Colonic mucosa (tissue), 4 donors: Measurements from ENCODE around the gene JAKMIP1. TPM values are rescaled to one million over a fixed set of nuclear protein-coding genes. Genes with fewer than 3 reads are reported as not detected.

Experiments
- DNase-seq: peaks from one replicate; pipeline ENCODE4 v3.0.0-alpha.2; 2020
- H3K27ac ChIP-seq: fragments of 200-600 bp; one replicate; pipeline ENCODE4 v1.8.0; 2021
- H3K27me3 ChIP-seq: fragments of 200-600 bp; one replicate; pipeline ENCODE4 v1.8.0; 2021
- H3K36me3 ChIP-seq: fragments of 200-600 bp; one replicate; pipeline ENCODE4 v1.8.0; 2021
- H3K4me1 ChIP-seq: fragments of 200-600 bp; one replicate; pipeline ENCODE4 v1.8.0; 2021; ENCODE audit warnings: mild to moderate bottlenecking
- H3K4me3 ChIP-seq: fragments of 200-600 bp; one replicate; pipeline ENCODE4 v1.8.0; 2021
- H3K9ac ChIP-seq, 2 donors: one replicate each; pipeline ENCODE4 v1.7.0; 2013; ENCODE audit warnings: control low read depth in 2 of 2, low read depth in 2 of 2, low read length in 2 of 2
- H3K9me3 ChIP-seq: fragments of 200-600 bp; one replicate; pipeline ENCODE4 v1.8.0; 2021
- intact Hi-C: fragments of 100-400 bp; cut with DNase I; formaldehyde crosslinking; loops from one replicate; pipeline ENCODE4 v1.14.1; 2022
- total RNA-seq, 2 donors: library from RNA; stranded (reverse); fragmentation: NEBNext Ultra II Directional in 1 of 2; extraction: Animal tissue kit (Norgen Biotek cat#: 25700) in 1 of 2; gene quantifications; one replicate each; pipeline ENCODE4 v1.2.1, GENCODE V29; 2021
- TF ChIP-seq, protein P1 (sequence below): fragments of 200-600 bp; IDR thresholded peaks from one replicate; pipeline ENCODE4 v1.8.0; 2022; ENCODE audit warnings: antibody characterized with exemption, mild to moderate bottlenecking
- donor health status: healthy.
- donor health status: DM: no; HTN: no; CAD: no.
- donor health status: DM: no; HTN: no; CAD: no.

JAKMIP1 gene
- total RNA-seq, 2 donors from 2014 or later = 0.19 to 0.42 TPM

DNA sequence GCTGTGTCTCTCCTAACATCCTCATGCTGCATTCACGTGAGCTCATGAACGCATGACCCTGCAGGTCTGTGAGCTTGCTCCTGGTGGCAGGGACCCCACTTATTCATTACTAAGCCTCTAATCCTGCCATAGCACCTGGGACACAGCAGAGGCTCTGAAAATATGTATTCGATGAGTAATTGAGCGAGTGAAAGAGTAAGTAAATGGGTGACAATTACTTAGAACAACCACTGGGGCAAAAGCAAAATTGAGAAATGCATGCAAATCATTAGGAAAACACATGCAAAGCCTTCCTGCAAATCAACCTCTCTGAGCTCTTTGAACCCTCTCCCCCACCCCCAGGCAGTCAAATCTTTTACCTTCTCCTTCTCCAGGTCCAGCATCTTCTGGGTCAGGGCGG, 158.5 kb downstream of the JAKMIP1 start:
- no peak overlapping the region for H3K4me3 ChIP-seq
- no peaks in the 10 kb centered on the region for H3K9me3 ChIP-seq
- no peak overlapping the region for H3K9ac ChIP-seq
- H3K27ac ChIP-seq = no peak overlapping the region
- H3K27me3 ChIP-seq = no peaks in the 10 kb centered on the region
- DNase-seq = no peak
- TF ChIP-seq, protein P1, sequence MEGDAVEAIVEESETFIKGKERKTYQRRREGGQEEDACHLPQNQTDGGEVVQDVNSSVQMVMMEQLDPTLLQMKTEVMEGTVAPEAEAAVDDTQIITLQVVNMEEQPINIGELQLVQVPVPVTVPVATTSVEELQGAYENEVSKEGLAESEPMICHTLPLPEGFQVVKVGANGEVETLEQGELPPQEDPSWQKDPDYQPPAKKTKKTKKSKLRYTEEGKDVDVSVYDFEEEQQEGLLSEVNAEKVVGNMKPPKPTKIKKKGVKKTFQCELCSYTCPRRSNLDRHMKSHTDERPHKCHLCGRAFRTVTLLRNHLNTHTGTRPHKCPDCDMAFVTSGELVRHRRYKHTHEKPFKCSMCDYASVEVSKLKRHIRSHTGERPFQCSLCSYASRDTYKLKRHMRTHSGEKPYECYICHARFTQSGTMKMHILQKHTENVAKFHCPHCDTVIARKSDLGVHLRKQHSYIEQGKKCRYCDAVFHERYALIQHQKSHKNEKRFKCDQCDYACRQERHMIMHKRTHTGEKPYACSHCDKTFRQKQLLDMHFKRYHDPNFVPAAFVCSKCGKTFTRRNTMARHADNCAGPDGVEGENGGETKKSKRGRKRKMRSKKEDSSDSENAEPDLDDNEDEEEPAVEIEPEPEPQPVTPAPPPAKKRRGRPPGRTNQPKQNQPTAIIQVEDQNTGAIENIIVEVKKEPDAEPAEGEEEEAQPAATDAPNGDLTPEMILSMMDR = no peak
- no peaks in the 10 kb centered on the region for H3K36me3 ChIP-seq
- intact Hi-C loops = no loop called here
- no peaks in the 10 kb centered on the region for H3K4me1 ChIP-seq

DNA sequence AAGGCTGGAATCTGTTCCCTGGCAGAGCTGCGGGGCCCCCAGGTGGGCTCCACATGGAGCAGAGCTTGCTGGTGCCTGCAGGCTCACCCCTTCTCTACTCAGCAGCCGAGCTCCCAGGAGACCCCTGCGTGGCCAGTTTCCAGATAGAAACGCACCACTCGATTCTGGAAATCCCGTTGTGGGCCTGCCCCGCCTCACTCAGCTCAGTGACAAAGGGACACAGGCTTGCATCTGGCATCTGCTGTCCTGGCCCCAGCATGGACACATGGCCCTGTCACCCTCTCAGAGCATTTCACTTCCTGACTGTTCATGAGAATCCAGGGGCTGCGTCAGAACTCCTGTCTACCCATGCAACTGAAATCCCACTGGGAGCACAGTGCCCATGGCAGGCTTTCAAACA, 161.6 kb downstream of the JAKMIP1 start:
- no peaks in the 10 kb centered on the region for H3K9me3 ChIP-seq
- no peaks in the 10 kb centered on the region for H3K27me3 ChIP-seq
- H3K4me1 ChIP-seq = no peaks in the 10 kb centered on the region
- no peak overlapping the region for H3K4me3 ChIP-seq
- no peak for DNase-seq
- intact Hi-C loops = no loop called here
- no peak overlapping the region for H3K9ac ChIP-seq
- TF ChIP-seq, protein P1 = no peak
- H3K27ac ChIP-seq = no peak overlapping the region
- no peaks in the 10 kb centered on the region for H3K36me3 ChIP-seq

DNA sequence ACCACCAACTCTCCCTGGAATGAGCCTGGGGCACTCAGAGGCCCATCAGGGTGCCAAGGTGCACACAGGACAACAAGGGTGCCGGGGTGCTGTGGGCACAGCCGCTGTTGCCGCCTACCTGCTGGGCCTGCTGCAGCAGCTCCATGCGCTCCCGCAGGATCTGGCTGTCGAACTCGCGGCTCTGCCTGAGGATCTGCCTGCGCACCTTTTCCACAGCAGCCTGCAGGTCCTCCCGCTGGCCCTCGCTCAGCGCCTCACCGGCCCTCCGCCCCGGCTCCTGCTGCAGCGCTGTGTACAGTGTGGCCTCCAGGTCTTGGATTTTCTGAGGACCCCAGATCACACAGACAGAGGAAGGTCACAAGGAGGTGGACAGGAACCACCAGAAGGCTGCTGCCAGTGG, 164.6 kb downstream of the JAKMIP1 start:
- no peaks in the 10 kb centered on the region for H3K9me3 ChIP-seq
- intact Hi-C loops = no loop called here
- TF ChIP-seq, protein P1 = no peak
- H3K4me1 ChIP-seq = no peaks in the 10 kb centered on the region
- no peak for DNase-seq
- no peak overlapping the region for H3K4me3 ChIP-seq
- H3K9ac ChIP-seq = no peak overlapping the region
- H3K27me3 ChIP-seq = no peaks in the 10 kb centered on the region
- H3K27ac ChIP-seq = no peak overlapping the region
- no peaks in the 10 kb centered on the region for H3K36me3 ChIP-seq

DNA sequence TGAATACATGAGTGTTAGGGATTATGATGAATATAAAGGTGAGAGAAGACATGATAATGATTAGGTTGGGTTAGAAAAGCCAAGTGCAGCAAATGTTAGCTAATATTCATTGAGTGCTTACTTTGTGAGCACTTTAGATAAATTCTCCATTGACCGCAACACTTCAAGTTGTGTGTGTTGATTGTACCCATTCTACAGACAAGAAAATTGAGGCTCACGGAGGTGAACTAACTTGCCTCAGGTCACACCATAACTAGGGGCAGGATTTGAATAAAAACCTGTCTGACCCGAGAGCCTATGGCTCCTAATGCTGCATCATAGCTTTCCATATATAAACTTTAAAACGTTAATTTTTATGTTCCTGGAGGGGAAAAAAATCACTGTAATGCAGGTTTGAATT, 167.0 kb downstream of the JAKMIP1 start:
- Histone ChIP-seq H3K27me3 (no peaks in the 10 kb centered on the region), H3K9ac (no peak overlapping the region), H3K36me3 (no peaks in the 10 kb centered on the region), H3K4me1 (no peaks in the 10 kb centered on the region), H3K4me3 (no peak overlapping the region), H3K9me3 (no peaks in the 10 kb centered on the region), H3K27ac (no peak overlapping the region)
- DNase-seq = no peak
- intact Hi-C loops = no loop called here
- TF ChIP-seq, protein P1 = no peak

DNA sequence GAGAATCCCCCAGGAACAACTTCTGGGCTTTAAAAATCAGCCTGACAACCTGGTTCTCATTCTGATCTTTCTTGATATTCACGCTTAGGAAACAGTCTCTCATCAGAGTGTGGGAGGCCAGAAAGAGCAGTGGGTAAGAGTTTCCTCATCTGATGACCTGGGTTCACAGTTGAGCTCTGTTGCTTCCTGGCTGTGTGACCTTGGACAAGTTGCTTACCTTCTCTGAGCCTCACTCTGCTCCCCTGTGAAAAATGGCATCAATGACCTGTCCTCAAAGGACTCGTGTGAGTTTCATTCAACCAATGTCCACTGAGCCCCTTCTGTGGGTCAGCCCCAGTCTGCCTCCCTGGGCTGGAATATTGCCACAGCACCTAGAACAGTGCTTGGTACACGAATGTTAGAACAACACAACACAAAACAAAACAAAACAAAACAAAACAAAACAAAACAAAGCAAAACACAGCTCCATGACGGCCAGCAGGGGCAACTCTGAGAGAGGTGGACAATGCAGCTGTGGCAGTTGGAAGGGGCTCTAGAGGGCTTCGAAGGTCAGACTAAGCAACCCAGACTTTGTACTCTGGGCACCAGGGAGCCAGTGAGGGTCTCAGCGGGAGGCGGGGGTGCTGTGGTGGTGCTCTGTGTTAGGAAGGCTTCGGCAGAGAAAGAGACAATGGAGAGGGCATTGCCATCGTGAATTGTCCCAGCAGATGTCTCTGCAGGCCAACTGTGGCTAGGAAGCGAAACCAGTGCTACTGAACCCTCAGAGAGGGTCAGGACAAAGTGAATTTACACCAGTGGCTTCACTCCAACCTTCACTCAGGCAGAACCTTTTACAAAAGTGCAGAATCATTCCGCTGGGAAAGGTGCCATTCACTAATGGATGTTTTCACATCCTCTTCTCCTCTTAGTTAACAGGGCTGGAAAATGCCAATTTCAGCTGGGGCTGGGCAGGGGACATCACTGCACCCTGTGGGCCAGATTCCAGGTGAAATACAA, 167.8 kb downstream of the JAKMIP1 start:
- Histone ChIP-seq H3K4me3 (no peak overlapping the region), H3K9me3 (no peaks in the 10 kb centered on the region), H3K27ac (no peak overlapping the region), H3K4me1 (no peaks in the 10 kb centered on the region), H3K27me3 (no peaks in the 10 kb centered on the region), H3K36me3 (no peaks in the 10 kb centered on the region), H3K9ac (no peak overlapping the region)
- intact Hi-C loops = no loop called here
- no peak for DNase-seq
- TF ChIP-seq, protein P1 = no peak
